Thoracic aorta (tissue), 2 donors: Measurements from ENCODE around the gene CCDC183. TPM values are rescaled to one million over a fixed set of nuclear protein-coding genes. Genes with fewer than 3 reads are reported as not detected.
"Not testable (repeated sequence)": the region's sequence is repeated elsewhere in the genome, so short reads cannot be mapped to it uniquely, and the experiment has no call there.

ENCODE experiments used
- ATAC-seq: fragments of 150-250 bp; one replicate; pipeline ENCODE4 v1.8.0; 2017; ENCODE audit warnings: low read depth; ENCODE audit not compliant: insufficient number of reproducible peaks, low FRiP score
- DNase-seq: peaks from one replicate; pipeline ENCODE4 v3.0.0-alpha.2; 2020; ENCODE audit warnings: low spot score
- H3K27ac ChIP-seq, 2 donors: fragments of 200-600 bp; sonication (generic); 1 replicate in 1 of 2; 2 replicates in 1 of 2; pipeline ENCODE4 v1.5.1; 2016; ENCODE audit warnings: mild to moderate bottlenecking in 2 of 2, moderate library complexity in 2 of 2
- H3K27me3 ChIP-seq: fragments of 200-600 bp; sonication (generic); replicated peaks from 2 replicates; pipeline ENCODE4 v1.6.0; 2016; ENCODE audit warnings: mild to moderate bottlenecking; ENCODE audit not compliant: insufficient read depth
- H3K36me3 ChIP-seq: fragments of 200-600 bp; sonication (generic); one replicate; pipeline ENCODE4 v1.5.1; 2016
- H3K4me1 ChIP-seq, 2 donors: fragments of 200-600 bp; sonication (generic); 1 replicate in 1 of 2; 2 replicates in 1 of 2; pipeline versions ENCODE4 v1.5.1 to v1.6.0; 2016; ENCODE audit warnings: low read depth in 2 of 2, mild to moderate bottlenecking in 1 of 2; ENCODE audit not compliant: control insufficient read depth in 1 of 2
- H3K4me3 ChIP-seq: fragments of 200-600 bp; sonication (generic); 2 replicates; pipeline ENCODE4 v1.5.1; 2016; ENCODE audit warnings: mild to moderate bottlenecking
- H3K9me3 ChIP-seq: fragments of 200-600 bp; sonication (generic); 2 replicates; pipeline ENCODE4 v1.5.1; 2016
- CTCF ChIP-seq: fragments of 200-600 bp; sonication (generic); IDR thresholded peaks from one replicate; pipeline ENCODE4 v1.5.1; 2019; ENCODE audit warnings: antibody characterized with exemption
- total RNA-seq, 2 donors: library from RNA; depleted of rRNA; stranded (reverse); fragments of >200 nt; gene quantifications; one replicate each; pipeline versions ENCODE4 v1.1.0 to v1.2.3, GENCODE V29; 2016

The CCDC183 gene
- total RNA-seq, 2 donors from 2014 or later, result 0.68 to 0.71 TPM

- no peak for TF ChIP-seq CTCF
- Histone ChIP-seq H3K4me1 (no peaks in the 10 kb centered on the region), H3K27me3 (no peaks in the 10 kb centered on the region), H3K4me3 (no peak overlapping the region), H3K36me3 (peaks cover 43% of the 10 kb centered on the region), H3K27ac (no peak overlapping the region), H3K9me3 (no peaks in the 10 kb centered on the region)
- ATAC-seq, result no peak
- DNase-seq, result no peak
These were observed 34.1 kb downstream of the CCDC183 start for GRCh38 chr9:136829981-136830885.

- DNase-seq (no peak), ATAC-seq (no peak)
- Histone ChIP-seq H3K27ac (no peak overlapping the region), H3K27me3 (no peaks in the 10 kb centered on the region), H3K36me3 (peaks cover 37% of the 10 kb centered on the region), H3K9me3 (no peaks in the 10 kb centered on the region), H3K4me3 (no peak overlapping the region), H3K4me1 (no peaks in the 10 kb centered on the region)
- TF ChIP-seq CTCF, result no peak
These were observed 35.0 kb downstream of the CCDC183 start for GRCh38 chr9:136831002-136831719.

- H3K9me3 ChIP-seq, result no peaks in the 10 kb centered on the region
- no peaks in the 10 kb centered on the region for H3K4me1 ChIP-seq
- no peak for TF ChIP-seq CTCF
- no peak overlapping the region for H3K4me3 ChIP-seq
- H3K27ac ChIP-seq, result no peak overlapping the region
- peaks cover 33% of the 10 kb centered on the region for H3K36me3 ChIP-seq
- DNase-seq, result no peak
- no peaks in the 10 kb centered on the region for H3K27me3 ChIP-seq
- no peak for ATAC-seq
These were observed 35.6 kb downstream of the CCDC183 start for GRCh38 chr9:136831720-136832104.

- no peak for TF ChIP-seq CTCF
- DNase-seq, result no peak
- no peaks in the 10 kb centered on the region for H3K27me3 ChIP-seq
- H3K4me3 ChIP-seq, result no peak overlapping the region
- H3K36me3 ChIP-seq, result peaks cover 33% of the 10 kb centered on the region
- H3K9me3 ChIP-seq, result no peaks in the 10 kb centered on the region
- H3K27ac ChIP-seq, result no peak overlapping the region
- H3K4me1 ChIP-seq, result no peaks in the 10 kb centered on the region
- ATAC-seq, result no peak
These were observed 36.4 kb downstream of the CCDC183 start for GRCh38 chr9:136832581-136832980.

- not testable (repeated sequence) for H3K27me3 ChIP-seq, H3K27ac ChIP-seq, H3K9me3 ChIP-seq, H3K4me1 ChIP-seq, DNase-seq, ATAC-seq, H3K4me3 ChIP-seq
- peaks cover 27% of the 10 kb centered on the region for H3K36me3 ChIP-seq
These were observed 37.4 kb downstream of the CCDC183 start for GRCh38 chr9:136833381-136834048.
